ENCODE data around the gene AGMO.
"Not testable (repeated sequence)": the region's sequence is repeated elsewhere in the genome, so short reads cannot be mapped to it uniquely, and the experiment has no call there.

Gene AGMO

GRCh38 chr7:15306296-15306695 lies 255.5 kb downstream of the AGMO start:
- DNase-seq = no peak

GRCh38 chr7:15305002-15305600 lies 256.7 kb downstream of the AGMO start:
- DNase-seq = no peak

- DNase-seq = no peak
Measured at GRCh38 chr7:15303357-15303756, 258.5 kb downstream of the AGMO start.

- DNase-seq = not testable (repeated sequence)
Measured at GRCh38 chr7:15300986-15301385, 260.8 kb downstream of the AGMO start.

- no peak for DNase-seq
Measured at GRCh38 chr7:15292138-15292537, 269.7 kb downstream of the AGMO start.

- DNase-seq = no peak
Measured at GRCh38 chr7:15291699-15292098, 270.1 kb downstream of the AGMO start.

- DNase-seq = no peak
Measured at GRCh38 chr7:15288741-15289140, 273.1 kb downstream of the AGMO start.

GRCh38 chr7:15284396-15284795 lies 277.4 kb downstream of the AGMO start:
- DNase-seq = no peak

GRCh38 chr7:15280078-15280733 lies 281.6 kb downstream of the AGMO start:
- no peak for DNase-seq

GRCh38 chr7:15279640-15280039 lies 282.2 kb downstream of the AGMO start:
- DNase-seq = no peak

GRCh38 chr7:15257689-15258088 lies 304.1 kb downstream of the AGMO start:
- DNase-seq = no peak

- DNase-seq = no peak
Measured at GRCh38 chr7:15252181-15252580, 309.6 kb downstream of the AGMO start.

GRCh38 chr7:15248514-15248913 lies 313.3 kb downstream of the AGMO start:
- no peak for DNase-seq

- no peak for DNase-seq
Measured at GRCh38 chr7:15245831-15246230, 316.0 kb downstream of the AGMO start.

GRCh38 chr7:15239801-15240200 lies 322.0 kb downstream of the AGMO start:
- DNase-seq = no peak

- DNase-seq = no peak
Measured at GRCh38 chr7:15236952-15237351, 324.9 kb downstream of the AGMO start.

- no peak for DNase-seq
Measured at GRCh38 chr7:15234431-15234830, 327.4 kb downstream of the AGMO start.

- no peak for DNase-seq
Measured at GRCh38 chr7:15228831-15229230, 333.0 kb downstream of the AGMO start.

- no peak for DNase-seq
Measured at GRCh38 chr7:15225981-15226380, 335.8 kb downstream of the AGMO start.

- DNase-seq = no peak
Measured at GRCh38 chr7:15219758-15220157, 342.1 kb downstream of the AGMO start.

GRCh38 chr7:15218261-15218660 lies 343.6 kb downstream of the AGMO start:
- no peak for DNase-seq

- no peak for DNase-seq
Measured at GRCh38 chr7:15215616-15216015, 346.2 kb downstream of the AGMO start.

GRCh38 chr7:15214976-15215375 lies 346.8 kb downstream of the AGMO start:
- no peak for DNase-seq

- no peak for DNase-seq
Measured at GRCh38 chr7:15213093-15213492, 348.7 kb downstream of the AGMO start.

GRCh38 chr7:15209429-15209828 lies 352.4 kb downstream of the AGMO start:
- no peak for DNase-seq
